LNCAP (cell line): ENCODE measurements around the gene CPNE8.

ENCODE experiments used
- TF ChIP-seq, protein P1 (sequence below): fragments of 450-650 bp; IDR thresholded peaks from 2 replicates; pipeline ENCODE4 v1.5.1; 2017; ENCODE audit warnings: mild to moderate bottlenecking

The CPNE8 gene

DNA sequence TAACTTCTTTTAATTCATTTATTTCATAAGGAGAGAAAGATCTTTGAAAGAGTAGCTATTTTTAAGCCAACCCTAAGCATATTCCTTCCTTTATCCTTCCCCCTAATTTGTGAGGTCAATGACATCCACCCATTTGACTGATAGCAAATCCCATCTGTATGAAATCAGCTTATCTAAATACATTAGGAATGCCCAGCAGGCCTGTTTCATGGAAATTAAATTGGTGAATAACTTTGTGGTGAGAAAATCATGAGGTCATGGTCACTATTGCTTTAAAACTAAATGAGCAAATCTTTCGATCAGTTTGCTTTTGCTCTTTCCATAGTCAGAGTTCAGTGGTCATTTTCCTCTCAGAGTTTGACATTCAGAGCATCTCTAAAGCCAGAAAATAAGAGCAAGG is 256.6 kb downstream of the CPNE8 start:
- TF ChIP-seq, protein P1, sequence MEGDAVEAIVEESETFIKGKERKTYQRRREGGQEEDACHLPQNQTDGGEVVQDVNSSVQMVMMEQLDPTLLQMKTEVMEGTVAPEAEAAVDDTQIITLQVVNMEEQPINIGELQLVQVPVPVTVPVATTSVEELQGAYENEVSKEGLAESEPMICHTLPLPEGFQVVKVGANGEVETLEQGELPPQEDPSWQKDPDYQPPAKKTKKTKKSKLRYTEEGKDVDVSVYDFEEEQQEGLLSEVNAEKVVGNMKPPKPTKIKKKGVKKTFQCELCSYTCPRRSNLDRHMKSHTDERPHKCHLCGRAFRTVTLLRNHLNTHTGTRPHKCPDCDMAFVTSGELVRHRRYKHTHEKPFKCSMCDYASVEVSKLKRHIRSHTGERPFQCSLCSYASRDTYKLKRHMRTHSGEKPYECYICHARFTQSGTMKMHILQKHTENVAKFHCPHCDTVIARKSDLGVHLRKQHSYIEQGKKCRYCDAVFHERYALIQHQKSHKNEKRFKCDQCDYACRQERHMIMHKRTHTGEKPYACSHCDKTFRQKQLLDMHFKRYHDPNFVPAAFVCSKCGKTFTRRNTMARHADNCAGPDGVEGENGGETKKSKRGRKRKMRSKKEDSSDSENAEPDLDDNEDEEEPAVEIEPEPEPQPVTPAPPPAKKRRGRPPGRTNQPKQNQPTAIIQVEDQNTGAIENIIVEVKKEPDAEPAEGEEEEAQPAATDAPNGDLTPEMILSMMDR: no peak

DNA sequence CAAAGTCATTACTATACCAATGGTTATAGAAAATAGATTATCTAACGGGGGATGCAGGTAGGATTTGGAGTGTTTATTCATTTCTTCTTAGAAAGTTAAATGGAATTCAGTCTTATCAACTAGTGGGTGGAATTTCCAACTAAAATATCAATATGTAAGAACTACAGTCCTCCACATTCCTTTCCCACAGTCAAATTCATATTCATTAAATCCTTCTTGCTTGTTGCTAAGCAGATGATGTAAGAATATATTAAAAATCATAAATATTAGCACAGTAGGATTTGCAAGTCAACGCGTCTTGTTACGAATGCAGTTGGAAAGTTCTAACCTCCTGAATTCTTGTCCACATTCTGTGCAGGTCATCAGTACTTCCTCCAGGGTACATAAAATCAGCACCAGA is 259.2 kb downstream of the CPNE8 start:
- TF ChIP-seq, protein P1: no peak

- TF ChIP-seq, protein P1: no peak
These were observed 265.8 kb downstream of the CPNE8 start for GRCh38 chr12:38639625-38640024.

GRCh38 chr12:38638401-38638800 is 267.0 kb downstream of the CPNE8 start:
- TF ChIP-seq, protein P1: no peak

DNA sequence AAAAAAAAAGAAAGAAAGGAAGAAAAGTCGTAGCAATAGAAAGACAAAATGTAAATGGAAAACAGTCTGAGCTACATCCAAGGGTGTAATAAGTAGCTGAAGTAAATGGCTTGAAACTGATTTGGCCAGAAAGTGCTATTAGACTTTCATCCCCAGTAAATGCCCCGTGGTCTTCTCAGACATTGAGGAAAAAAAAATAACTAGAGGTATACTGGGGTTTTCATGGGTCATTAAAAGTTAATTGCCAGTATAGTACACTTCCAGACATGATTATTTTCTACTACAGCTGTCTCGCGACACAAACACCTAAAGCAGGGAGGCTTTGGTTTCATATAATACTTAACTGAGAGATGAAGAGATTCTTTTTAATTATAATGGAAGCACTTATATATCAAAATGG is 271.9 kb downstream of the CPNE8 start:
- TF ChIP-seq, protein P1: no peak

DNA sequence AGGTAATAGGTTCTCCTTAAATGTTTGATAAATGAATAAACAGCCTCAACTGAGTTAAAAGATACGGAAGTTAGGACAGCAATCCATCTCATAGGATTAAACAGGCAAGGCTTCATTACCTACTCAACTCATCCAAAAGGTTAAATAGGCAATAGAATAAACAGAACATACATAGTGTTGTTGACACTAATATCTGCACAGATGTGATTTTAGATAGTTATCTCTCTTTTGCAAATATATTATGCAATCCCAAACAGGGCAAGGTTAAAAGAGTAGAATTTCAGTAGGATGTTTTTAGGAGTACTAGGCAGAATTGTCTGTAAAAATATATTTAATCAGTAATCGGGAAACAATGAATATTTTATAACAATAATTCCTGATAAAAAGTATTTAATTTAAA is 276.3 kb downstream of the CPNE8 start:
- TF ChIP-seq, protein P1: no peak

- TF ChIP-seq, protein P1: no peak
These were observed 277.1 kb downstream of the CPNE8 start for GRCh38 chr12:38628288-38628687.

GRCh38 chr12:38625306-38625705 is 280.1 kb downstream of the CPNE8 start:
- TF ChIP-seq, protein P1: no peak
